ENCODE data around the gene ZFYVE21.

Gene ZFYVE21

DNA sequence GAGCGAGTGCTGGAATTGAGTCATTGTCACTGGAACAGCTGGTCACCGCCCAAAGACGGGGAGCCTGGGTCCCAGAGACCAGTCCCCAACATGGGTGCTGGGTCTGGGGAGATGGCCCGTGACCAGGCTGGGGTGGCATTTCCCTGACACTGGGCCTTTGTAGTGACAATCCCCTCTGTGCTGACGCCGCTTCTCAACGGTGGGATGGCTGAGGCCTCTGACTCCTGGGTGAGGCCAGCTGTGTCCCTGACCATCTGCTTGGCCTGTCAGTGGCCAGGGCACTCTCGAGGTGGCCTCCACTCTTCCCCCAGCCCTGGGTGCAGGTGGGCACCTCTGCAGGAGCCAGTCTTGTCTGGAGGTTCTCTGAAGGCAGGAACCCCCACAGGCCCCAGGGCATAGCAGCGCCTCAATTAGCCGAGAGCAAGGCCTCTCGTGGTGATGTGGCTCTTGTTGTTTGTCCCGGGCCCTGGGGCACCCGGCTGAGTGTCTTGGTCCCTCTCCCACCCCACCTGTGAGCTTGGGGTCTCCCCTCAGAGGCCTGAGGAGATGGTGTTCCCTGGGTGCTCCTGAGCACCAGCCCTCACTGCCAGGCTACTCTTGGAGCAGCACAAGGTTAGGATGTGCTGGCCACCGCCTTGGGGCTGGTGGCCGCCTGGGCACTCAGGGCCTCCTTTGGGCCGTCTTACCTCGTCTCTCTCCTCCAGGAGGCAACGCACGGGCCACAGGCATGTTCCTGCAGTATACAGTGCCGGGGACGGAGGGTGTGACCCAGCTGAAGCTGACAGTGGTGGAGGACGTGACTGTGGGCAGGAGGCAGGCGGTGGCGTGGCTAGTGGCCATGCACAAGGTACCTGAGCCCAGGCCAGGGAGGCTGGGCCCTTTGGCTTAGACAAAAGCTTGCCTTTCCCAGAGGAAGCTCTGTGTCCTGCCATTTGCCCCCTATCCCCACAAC is 16.6 kb downstream of the ZFYVE21 start:
- in situ Hi-C loops (cut with HindIII; ENCODE audit: low pct_ligation_motif_present, low pct_unique_long_range_greater_than_20kb, low sequenced_read_pairs) = no loop called here
- DNase-seq = no peak

DNA sequence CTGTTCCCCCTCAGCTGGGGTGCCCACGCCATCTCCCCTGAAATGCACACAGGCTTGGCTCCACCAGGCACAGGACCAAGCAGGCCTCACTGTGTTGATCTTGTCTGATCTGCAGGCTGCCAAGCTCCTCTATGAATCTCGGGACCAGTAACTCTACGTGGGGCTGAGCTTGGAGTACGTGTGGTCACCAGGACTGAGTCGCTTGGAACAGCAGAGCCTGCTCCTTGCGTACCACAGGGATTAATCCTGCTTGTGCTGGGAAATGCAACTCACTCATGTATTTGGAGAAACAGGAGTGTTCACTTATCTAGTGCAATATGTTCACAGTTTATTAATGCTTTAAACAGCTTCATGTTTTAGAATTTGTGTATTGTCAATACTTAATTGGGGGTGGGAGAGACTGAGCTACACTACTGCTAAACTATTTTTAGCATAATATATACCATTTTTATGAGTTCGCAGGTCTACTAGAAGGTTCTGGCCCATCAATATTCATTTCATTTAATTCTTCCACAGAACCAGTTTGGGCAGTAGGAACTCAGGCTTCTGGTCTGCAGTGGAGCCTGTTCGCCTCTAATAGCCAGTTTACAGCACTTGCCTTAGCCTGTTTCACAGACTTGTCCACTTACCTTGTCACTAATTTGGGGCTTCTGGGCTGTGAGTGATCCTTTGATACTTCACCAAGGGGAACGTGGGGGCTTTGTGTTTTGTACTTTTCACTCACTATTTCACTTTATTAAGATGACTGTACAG is 17.4 kb downstream of the ZFYVE21 start:
- no peak for DNase-seq
- in situ Hi-C loops (cut with HindIII; ENCODE audit: low pct_ligation_motif_present, low pct_unique_long_range_greater_than_20kb, low sequenced_read_pairs) = no loop called here

DNA sequence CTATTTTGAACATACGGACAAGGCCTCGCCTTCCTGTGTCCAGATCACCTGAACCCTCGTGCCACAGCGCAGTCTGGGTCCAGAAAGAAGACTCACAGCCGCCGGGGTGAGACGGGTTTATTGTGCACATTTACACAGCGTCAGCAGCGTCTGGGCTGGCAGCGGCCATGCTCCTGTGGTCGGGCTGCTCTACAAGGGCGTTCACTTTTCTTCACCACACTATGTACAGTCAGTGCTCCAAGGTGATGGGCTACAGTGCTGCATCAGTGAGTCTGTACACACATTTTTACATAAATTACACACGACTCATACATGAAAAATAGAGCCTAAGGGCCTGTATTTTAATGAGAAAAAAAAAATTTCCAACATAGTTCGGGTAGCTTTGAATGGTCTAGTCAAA is 18.0 kb downstream of the ZFYVE21 start:
- no peak for DNase-seq
- in situ Hi-C loops (cut with HindIII; ENCODE audit: low pct_ligation_motif_present, low pct_unique_long_range_greater_than_20kb, low sequenced_read_pairs) = no loop called here

DNA sequence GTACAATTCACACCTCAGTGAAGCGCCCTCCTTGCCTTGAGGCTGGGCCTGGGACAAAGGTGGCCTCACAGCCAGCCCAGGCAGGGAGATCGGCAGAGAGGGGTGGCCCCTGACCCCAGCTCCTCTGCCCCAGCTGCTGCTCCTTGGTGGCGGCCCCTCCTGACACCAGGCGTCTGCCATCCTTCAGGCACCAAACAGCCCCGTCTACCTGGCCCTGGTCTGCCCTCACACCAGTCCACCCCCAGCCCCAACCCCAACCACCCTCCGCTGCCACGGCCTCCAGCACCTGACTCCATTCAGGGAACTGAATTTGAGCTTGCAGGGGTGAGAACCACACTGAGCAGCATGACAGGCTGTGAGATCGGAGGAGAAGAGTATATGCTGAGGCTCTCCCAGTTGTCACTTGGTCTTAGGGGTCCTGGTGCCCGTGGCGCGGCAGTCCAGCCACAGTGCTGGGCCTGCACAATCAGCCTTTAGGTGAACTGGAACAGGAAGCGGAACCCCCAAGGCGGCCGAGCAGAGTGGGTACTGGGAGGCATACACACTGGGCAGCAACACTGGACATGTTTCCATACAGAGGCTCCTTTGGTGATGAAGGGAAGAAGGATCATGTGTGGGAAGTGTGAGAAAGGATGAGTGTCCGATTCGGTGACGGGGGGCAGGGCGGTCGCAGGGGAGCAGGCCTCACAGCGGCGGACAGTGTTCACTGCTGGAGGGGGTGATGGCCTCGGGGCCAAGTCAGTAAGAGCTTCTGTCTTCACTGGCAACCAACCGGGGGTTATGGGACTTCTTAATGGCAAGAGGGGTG is 18.7 kb downstream of the ZFYVE21 start:
- in situ Hi-C loops (cut with HindIII; ENCODE audit: low pct_ligation_motif_present, low pct_unique_long_range_greater_than_20kb, low sequenced_read_pairs) = no loop called here

DNA sequence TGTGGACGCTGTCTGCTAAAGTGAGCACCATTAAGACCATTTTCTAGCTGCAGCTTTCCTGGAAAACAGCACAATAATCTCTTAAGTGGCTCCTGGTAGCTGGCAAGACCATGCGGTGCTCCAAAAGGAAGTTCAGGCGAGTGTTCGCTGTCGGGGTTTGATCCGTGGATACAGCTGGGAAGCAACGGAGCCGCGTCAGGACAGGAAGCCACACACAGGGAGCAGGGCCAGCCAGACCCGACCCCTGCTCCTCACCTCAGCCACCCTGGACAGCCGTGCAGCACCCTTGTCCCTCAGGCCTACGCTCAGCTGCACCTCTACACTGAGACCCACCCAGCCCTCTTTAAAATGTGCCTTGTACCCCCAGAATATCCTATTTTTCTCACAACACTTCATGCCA is 19.4 kb downstream of the ZFYVE21 start:
- DNase-seq = no peak
- in situ Hi-C loops (cut with HindIII; ENCODE audit: low pct_ligation_motif_present, low pct_unique_long_range_greater_than_20kb, low sequenced_read_pairs) = no loop called here

More for the DNA sequence above, 18.7 kb downstream of the ZFYVE21 start:
- DNase-seq = no peak

DNA sequence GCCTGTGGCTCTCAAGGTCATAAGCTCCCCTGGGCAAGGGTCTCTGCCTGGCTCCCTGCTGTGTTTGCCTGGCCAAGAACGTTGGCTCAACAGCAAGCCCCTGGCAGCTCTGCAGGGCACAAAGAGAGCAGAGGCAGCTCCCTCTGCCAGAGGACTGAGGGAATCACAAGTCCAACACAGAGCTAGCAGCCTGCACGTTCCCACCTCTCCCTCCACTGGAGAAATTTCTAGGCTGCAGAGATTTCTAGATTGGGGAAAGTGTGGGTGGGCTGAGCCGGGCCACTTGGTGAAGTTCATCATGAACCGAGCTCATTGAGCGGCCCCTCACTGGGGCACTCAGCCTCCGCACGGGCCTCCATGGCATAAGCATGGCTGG is 19.8 kb downstream of the ZFYVE21 start:
- in situ Hi-C loops (cut with HindIII; ENCODE audit: low pct_ligation_motif_present, low pct_unique_long_range_greater_than_20kb, low sequenced_read_pairs) = no loop called here
- no peak for DNase-seq

DNA sequence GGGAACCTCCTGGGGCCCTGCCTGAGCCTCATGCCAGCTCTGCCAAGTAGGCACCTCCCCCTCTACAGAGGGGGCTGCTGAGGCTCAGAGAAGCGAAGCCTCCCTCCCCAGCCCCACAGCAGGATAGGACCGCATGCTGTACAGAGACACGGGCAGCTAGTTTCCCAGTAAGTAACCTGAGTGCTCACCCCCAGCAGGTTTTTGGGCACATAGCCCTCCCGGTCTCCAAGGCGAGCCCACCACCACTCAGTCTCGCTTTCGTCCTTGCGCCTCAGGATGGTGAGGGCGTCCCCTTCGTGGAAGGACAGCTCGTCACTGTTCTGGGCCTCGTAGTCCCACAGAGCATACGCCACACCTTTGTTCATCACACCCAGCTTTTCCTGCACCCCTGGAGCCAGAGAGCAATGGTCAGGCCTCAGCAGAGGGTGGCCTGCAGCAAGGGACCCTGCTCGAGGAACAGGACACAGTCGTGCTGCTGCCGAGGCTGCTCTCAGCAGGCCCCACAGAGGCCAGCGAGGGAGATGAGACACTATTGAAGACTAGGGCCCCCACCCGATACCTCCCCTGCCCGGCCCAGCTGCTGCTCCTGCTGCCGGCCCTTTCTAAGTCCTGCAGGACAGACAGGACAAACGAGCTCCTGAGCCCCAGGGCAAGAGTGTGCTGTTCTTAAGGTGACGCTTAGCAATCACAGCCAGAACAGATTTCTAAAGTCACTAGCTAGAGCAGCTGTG is 20.4 kb downstream of the ZFYVE21 start:
- in situ Hi-C loops (cut with HindIII; ENCODE audit: low pct_ligation_motif_present, low pct_unique_long_range_greater_than_20kb, low sequenced_read_pairs) = no loop called here
- DNase-seq = no peak

DNA sequence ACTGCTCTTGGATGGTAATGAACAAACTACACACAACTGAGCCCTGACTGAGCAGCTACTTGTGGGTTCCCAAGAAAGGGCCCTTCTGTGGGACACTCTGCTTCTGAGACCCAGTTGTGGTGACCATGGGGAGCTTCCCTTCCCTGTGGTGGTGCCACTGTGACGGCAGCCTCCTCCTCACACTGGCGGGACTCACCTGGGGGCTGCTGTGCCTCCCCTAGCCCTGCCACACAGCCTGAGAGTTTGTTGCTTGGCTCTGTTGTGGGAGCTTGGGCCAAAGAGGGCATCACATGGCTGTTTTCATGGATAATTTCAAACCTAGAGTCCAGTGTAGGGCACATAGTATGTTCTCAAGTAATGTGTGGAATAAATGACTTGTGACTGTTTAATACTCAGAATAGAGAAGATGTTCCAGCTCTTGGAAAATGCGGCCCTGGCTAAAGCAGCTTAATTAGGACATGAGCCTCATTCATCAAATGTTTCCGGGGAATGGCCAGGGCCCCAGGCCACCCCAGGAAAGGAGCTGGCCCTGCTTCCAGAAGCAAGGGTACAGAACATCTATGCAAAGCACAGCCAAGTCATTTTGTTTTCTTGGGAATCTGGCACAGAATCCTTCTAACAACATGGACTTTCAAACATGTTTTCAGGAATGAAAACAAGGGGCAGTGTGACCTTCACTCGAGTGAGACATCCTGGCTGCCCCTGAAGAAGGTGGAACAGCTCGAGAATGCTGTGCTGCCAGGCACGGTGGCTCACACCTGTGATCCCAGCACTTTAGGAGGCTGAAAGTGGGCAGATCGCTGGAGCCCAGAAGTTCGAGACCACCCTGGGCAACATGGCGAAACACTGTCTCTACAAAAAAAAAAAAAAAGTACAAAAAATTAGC is 21.2 kb downstream of the ZFYVE21 start:
- no peak for DNase-seq
- in situ Hi-C loops (cut with HindIII; ENCODE audit: low pct_ligation_motif_present, low pct_unique_long_range_greater_than_20kb, low sequenced_read_pairs) = no loop called here

DNA sequence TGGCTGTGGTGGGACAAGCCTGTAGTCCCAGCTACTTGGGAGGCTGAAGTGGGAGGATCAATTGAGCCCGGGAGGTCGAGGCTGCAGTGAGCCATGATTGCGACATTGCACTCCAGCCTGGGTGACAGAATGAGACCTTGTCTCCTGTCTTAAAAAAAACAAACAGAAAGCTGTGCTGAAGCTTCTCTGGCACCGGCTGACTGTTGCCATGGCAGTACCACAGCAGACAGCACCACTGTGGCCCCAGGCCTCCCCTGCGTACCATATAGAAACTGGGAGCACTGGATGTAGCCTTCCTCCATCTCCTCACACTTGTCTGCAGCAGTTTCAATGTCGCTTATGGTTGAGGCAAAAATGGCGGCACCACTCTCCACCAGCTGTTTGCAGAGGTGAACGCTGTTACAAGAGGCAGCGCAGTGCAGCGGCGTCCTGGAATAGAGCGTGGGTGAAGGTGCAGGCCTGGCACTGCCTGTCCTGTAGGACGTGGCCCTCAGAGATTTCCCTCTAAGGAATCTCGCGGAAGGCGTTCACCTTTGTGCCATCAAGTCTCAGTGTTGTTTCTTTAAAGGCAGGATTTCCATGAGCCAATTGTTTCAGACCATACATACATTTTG is 21.9 kb downstream of the ZFYVE21 start:
- in situ Hi-C loops (cut with HindIII; ENCODE audit: low pct_ligation_motif_present, low pct_unique_long_range_greater_than_20kb, low sequenced_read_pairs) = no loop called here
- DNase-seq = no peak

DNA sequence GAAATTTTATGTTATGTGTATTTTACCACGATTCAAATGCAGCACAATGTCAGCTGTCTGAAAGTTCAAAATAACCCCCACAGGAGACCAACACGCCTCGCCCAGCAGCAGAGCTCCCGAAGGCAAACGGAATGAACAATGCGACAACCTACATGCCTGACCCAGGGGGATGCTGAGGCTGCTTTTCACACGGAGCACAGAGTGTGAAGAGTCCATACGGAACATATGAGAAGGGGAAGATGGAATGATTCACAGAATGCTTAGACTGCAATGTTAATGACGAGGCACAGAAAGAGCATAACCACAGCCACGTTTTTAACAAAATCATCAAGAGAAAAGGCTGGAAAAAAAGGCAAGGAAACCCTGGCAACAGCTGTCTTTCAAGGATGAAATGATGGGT is 22.6 kb downstream of the ZFYVE21 start:
- in situ Hi-C loops (cut with HindIII; ENCODE audit: low pct_ligation_motif_present, low pct_unique_long_range_greater_than_20kb, low sequenced_read_pairs) = no loop called here
- DNase-seq = no peak

DNA sequence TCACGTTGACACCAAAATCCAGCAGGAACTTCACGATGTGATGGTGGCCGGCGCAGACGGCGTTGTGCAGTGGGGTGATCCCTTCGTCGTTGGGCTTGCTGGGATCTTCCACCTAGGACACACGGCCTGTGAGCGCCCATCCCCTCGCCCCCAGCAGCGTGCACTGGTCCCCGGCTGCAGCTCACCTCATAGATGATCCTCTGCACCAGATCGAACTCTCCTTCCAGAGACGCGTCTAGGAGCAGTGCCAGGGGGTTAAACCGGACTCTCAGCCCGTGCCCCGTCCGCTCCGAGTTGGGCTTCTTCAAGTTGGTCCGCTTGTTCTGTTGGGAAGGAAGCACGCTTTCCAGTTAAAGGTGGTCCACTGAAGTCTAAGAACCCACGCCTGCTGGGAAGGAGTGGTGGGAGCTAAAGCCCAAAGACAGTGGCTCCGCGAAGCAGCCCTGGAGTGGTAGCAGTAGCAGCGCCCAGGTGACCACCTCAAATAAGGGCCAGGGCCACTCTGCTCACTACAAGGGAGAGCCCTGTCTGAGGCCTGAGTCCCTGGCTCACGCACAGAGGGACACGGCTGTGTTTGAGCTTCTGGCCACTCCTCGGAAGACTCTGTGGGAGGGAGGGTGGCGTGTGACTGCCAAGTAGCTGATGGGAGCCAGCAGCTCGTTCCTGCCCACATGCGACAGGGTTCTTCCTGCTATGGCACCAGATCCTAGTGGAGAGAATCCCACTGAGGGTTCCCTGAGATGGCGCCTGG is 23.3 kb downstream of the ZFYVE21 start:
- DNase-seq = no peak
- in situ Hi-C loops (cut with HindIII; ENCODE audit: low pct_ligation_motif_present, low pct_unique_long_range_greater_than_20kb, low sequenced_read_pairs) = no loop called here

DNA sequence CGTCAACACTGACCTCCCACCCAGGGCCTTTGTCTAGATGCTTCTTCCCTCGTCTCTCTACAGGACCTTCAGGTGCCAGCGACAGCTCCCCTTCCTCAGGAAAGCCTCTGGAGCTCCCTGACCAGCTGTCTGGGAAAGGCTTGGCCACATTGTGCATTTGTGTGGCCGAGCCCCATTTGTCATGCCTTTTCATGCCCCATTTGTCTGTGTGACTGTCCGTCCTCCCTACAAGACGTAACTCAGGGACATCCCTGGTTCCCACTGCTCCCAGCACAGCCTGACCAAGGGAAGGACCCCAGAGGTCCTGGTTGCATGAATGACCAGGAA is 23.8 kb downstream of the ZFYVE21 start:
- in situ Hi-C loops (cut with HindIII; ENCODE audit: low pct_ligation_motif_present, low pct_unique_long_range_greater_than_20kb, low sequenced_read_pairs) = no loop called here

DNA sequence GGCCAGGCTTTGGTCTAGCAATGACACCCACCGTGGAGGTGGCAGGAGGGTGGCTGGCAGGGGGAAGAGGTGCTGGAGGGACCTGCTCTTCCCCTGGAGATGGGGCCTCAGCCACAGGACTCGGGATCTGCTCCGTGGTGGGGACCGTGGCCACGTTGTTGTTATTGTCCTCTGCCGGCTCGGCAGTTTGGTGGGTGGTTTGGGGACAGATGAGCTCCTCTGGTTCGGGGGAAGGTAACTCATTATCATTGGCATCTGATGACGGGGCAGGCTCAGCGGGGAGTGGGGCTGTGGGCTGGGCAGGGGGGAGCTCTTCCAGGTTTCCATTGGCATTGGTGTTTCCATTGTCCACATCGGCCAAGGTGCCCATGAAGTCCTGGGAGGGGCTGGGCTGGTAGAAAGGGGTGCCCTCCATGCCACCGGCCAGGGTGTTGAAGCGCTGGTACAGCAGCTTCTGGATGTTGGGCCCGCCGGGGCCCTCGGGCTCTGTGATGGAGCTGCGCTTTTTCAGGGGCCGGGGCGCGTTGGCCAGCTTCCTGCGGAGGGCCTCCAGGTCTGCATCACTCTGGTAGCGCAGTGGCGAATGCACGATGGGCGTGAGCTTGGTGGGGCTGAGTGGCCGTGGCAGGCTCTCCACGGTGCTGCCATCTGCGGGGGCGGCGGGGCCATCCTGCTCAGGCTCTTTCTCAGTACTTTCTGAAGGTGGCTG is 24.3 kb downstream of the ZFYVE21 start:
- in situ Hi-C loops (cut with HindIII; ENCODE audit: low pct_ligation_motif_present, low pct_unique_long_range_greater_than_20kb, low sequenced_read_pairs) = no loop called here
- DNase-seq = no peak

More for the DNA sequence above, 23.8 kb downstream of the ZFYVE21 start:
- DNase-seq = no peak

DNA sequence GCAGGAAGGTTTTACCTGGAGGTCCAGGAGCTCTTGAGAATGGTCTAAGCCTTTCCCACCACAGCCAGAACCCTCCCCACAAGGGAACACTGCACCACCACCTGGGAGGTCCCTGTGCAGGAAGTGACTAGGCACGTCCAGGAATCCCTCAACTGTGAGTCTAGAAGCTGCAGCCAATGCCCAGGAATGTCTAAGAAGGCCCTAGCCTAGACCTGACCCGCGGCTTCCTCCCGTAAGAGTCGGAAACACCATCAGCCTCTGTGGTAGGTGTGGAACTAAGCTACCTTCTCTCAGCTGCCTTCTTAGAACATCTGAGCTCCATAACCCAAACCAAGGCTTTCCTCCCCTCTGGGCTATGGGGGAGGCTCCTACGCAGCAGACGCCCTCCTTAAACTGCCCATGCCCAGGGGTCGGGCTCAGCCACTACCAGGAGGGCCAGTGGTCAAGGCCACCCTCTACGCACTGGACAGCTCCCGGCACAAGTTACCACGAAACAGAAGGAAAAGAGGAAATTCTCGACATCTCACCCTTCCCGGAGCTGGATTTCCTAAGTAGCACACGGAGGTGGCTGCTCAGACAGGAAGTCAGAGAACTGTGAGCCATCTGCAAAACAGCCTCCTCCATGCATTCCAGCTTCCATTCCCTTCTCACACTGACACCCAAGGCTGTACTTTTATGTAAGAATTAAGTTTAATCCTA is 25.5 kb downstream of the ZFYVE21 start:
- no peak for DNase-seq
- in situ Hi-C loops (cut with HindIII; ENCODE audit: low pct_ligation_motif_present, low pct_unique_long_range_greater_than_20kb, low sequenced_read_pairs) = no loop called here

DNA sequence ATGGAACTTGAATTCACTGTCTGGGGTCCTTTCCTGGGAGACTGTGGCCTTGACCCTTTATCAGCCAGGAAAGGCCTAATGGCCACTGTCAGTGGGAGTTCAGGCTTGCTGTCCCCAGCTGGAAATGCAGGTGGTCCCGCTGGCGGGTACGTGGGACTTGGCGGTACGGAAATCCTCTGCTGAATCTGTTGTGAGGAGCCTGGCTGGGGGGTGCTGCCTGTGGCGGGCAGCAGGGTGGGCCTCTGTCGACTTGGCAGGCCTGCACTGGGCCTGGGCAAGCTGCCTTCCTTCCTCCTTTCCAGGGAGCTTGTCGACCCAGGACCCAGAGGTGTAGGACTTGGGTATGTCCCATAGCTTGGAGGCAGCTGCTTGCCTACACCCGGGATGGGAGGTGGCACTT is 26.3 kb downstream of the ZFYVE21 start:
- no peak for DNase-seq
- in situ Hi-C loops (cut with HindIII; ENCODE audit: low pct_ligation_motif_present, low pct_unique_long_range_greater_than_20kb, low sequenced_read_pairs) = no loop called here
